Cardiac muscle cell (in vitro differentiated cells and primary cell): Measurements from ENCODE around the gene TMEM132A. TPM values are rescaled to one million over a fixed set of nuclear protein-coding genes. Genes with fewer than 3 reads are reported as not detected.

ENCODE experiments used
- DNase-seq, 2 donors: peaks; one replicate each; pipeline versions ENCODE4 v3.0.0 to v3.0.0-alpha.2; 2010 to 2017; ENCODE audit warnings: low read depth in 1 of 2, low spot score in 1 of 2
- H3K27ac ChIP-seq: fragments of 200-600 bp; sonication (generic); 2 replicates; pipeline ENCODE4 v1.5.1; 2016
- H3K27me3 ChIP-seq: fragments of 200-600 bp; sonication (generic); 2 replicates; pipeline ENCODE4 v1.6.0; 2016; ENCODE audit warnings: control low read depth
- H3K36me3 ChIP-seq: fragments of 200-600 bp; sonication (generic); 2 replicates; pipeline ENCODE4 v1.5.1; 2016; ENCODE audit warnings: control low read depth
- H3K4me1 ChIP-seq: fragments of 200-600 bp; sonication (generic); 2 replicates; pipeline ENCODE4 v1.8.1; 2017; ENCODE audit warnings: low read depth, mild to moderate bottlenecking, mixed run types
- H3K4me3 ChIP-seq: fragments of 200-600 bp; sonication (generic); 2 replicates; pipeline ENCODE4 v1.5.1; 2016; ENCODE audit warnings: mild to moderate bottlenecking
- H3K9me3 ChIP-seq: fragments of 200-600 bp; sonication (generic); 2 replicates; pipeline ENCODE4 v1.5.1; 2017; ENCODE audit warnings: low read depth, mild to moderate bottlenecking, control low read depth
- CTCF ChIP-seq: IDR thresholded peaks from 2 replicates; pipeline ENCODE4 v1.5.1; 2012; ENCODE audit warnings: low read depth, mild to moderate bottlenecking, low read length
- polyA plus RNA-seq: library from polyadenylated mRNA; unstranded; fragments of >200 nt; fragmentation: Nextera tagmentation; extraction: Ambion mirVana; gene quantifications from 2 replicates; pipeline ENCODE4 v1.2.1, GENCODE V29; 2016
- total RNA-seq: library from RNA; depleted of rRNA; stranded (reverse); fragments of >200 nt; gene quantifications from 2 replicates; pipeline ENCODE4 v1.2.3, GENCODE V29; 2016

The TMEM132A gene
- total and polyA plus RNA-seq, 2 experiments from 2014 or later = 154 to 176 TPM

DNA sequence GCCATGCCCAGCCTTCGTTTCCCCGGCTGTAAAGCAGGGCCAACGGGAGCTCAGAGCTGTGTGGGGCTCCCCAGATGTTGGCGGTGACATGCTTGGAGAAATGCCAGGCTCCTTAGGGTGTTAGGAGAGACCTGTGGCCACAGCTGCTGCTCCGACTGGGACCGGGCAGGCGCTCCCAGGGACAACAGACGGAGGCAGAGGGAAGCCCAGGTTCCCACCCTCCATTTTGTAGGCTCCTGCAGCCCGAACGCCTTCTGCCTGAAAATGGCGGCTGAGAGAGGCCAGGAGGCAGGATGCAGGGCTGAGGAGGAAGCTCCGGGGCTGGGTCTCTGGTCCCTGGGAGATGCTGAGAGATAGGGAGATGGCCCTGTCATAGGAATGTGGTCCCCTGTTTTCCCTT is 57.3 kb downstream of the TMEM132A start:
- DNase-seq = no peak
- Histone ChIP-seq H3K4me1 (no peaks in the 10 kb centered on the region), H3K27me3 (no peaks in the 10 kb centered on the region), H3K27ac (no peak overlapping the region), H3K4me3 (no peak overlapping the region), H3K9me3 (no peaks in the 10 kb centered on the region), H3K36me3 (no peaks in the 10 kb centered on the region)
- no peak for TF ChIP-seq CTCF

DNA sequence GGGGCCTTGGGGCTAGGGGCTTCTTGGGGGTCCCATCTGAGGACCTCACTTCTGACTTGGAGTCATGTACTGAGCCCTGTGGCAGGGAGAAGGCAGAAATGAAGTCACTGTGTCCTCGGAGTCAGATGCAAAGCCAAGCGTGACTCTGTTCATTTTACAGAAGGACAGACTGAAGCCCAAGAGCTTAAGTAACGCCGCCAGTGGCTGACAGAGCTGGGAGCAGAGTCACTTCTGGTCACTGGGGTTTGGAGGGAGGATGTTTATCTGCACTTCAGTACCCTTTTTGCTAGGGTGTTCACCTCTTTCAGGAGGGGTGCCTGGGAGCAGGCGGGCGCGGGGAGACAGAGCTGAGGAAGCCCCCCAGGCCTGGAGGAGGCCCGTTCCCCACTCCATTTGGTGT is 57.9 kb downstream of the TMEM132A start:
- no peaks in the 10 kb centered on the region for H3K4me1 ChIP-seq
- H3K4me3 ChIP-seq = no peak overlapping the region
- no peaks in the 10 kb centered on the region for H3K36me3 ChIP-seq
- no peak for DNase-seq
- H3K27ac ChIP-seq = no peak overlapping the region
- no peaks in the 10 kb centered on the region for H3K9me3 ChIP-seq
- H3K27me3 ChIP-seq = no peaks in the 10 kb centered on the region
- no peak for TF ChIP-seq CTCF

GRCh38 chr11:60984149-60984548 is 59.9 kb downstream of the TMEM132A start:
- no peaks in the 10 kb centered on the region for H3K4me1 ChIP-seq
- H3K4me3 ChIP-seq = no peak overlapping the region
- no peaks in the 10 kb centered on the region for H3K27me3 ChIP-seq

GRCh38 chr11:60984636-60985035 is 60.4 kb downstream of the TMEM132A start:
- Histone ChIP-seq H3K27ac (no peak overlapping the region), H3K9me3 (no peaks in the 10 kb centered on the region), H3K27me3 (no peaks in the 10 kb centered on the region), H3K36me3 (no peaks in the 10 kb centered on the region), H3K4me3 (no peak overlapping the region), H3K4me1 (no peaks in the 10 kb centered on the region)
- DNase-seq = no peak
- no peak for TF ChIP-seq CTCF

More at GRCh38 chr11:60984149-60984548, 59.9 kb downstream of the TMEM132A start:
- H3K27ac ChIP-seq = no peak overlapping the region
- no peaks in the 10 kb centered on the region for H3K36me3 ChIP-seq
- no peak for DNase-seq
- TF ChIP-seq CTCF = no peak
- H3K9me3 ChIP-seq = no peaks in the 10 kb centered on the region

GRCh38 chr11:60985501-60985900 is 61.2 kb downstream of the TMEM132A start:
- no peak for TF ChIP-seq CTCF
- Histone ChIP-seq H3K27me3 (no peaks in the 10 kb centered on the region), H3K4me3 (no peak overlapping the region), H3K4me1 (no peaks in the 10 kb centered on the region), H3K27ac (no peak overlapping the region), H3K36me3 (no peaks in the 10 kb centered on the region), H3K9me3 (no peaks in the 10 kb centered on the region)
- DNase-seq = no peak
